Cardiac fibroblast (primary cell): ENCODE data around the gene CSMD2.

Experiments used
- DNase-seq, 2 donors: peaks; one replicate each; pipeline versions ENCODE4 v3.0.0 to v3.0.0-alpha.2; 2010; ENCODE audit warnings: low read depth in 2 of 2
- H3K4me3 ChIP-seq, 2 donors: replicated peaks in 1 of 2; 1 replicate in 1 of 2; 2 replicates in 1 of 2; pipeline ENCODE4 v1.5.1; 2011; ENCODE audit warnings: low read depth in 2 of 2, low read length in 2 of 2, mild to moderate bottlenecking in 2 of 2, moderate library complexity in 1 of 2
- TF ChIP-seq, protein P1 (sequence below): IDR thresholded peaks from one replicate; pipeline ENCODE4 v1.5.1; 2011; ENCODE audit warnings: low read depth, mild to moderate bottlenecking, low read length, inconsistent platforms

Gene CSMD2

GRCh38 chr1:33719326-33719725 lies 445.7 kb downstream of the CSMD2 start:
- TF ChIP-seq, protein P1, sequence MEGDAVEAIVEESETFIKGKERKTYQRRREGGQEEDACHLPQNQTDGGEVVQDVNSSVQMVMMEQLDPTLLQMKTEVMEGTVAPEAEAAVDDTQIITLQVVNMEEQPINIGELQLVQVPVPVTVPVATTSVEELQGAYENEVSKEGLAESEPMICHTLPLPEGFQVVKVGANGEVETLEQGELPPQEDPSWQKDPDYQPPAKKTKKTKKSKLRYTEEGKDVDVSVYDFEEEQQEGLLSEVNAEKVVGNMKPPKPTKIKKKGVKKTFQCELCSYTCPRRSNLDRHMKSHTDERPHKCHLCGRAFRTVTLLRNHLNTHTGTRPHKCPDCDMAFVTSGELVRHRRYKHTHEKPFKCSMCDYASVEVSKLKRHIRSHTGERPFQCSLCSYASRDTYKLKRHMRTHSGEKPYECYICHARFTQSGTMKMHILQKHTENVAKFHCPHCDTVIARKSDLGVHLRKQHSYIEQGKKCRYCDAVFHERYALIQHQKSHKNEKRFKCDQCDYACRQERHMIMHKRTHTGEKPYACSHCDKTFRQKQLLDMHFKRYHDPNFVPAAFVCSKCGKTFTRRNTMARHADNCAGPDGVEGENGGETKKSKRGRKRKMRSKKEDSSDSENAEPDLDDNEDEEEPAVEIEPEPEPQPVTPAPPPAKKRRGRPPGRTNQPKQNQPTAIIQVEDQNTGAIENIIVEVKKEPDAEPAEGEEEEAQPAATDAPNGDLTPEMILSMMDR = no peak
- no peak for DNase-seq
- H3K4me3 ChIP-seq = no peak overlapping the region

GRCh38 chr1:33718186-33718585 lies 446.8 kb downstream of the CSMD2 start:
- TF ChIP-seq, protein P1 = no peak
- no peak for DNase-seq

DNA sequence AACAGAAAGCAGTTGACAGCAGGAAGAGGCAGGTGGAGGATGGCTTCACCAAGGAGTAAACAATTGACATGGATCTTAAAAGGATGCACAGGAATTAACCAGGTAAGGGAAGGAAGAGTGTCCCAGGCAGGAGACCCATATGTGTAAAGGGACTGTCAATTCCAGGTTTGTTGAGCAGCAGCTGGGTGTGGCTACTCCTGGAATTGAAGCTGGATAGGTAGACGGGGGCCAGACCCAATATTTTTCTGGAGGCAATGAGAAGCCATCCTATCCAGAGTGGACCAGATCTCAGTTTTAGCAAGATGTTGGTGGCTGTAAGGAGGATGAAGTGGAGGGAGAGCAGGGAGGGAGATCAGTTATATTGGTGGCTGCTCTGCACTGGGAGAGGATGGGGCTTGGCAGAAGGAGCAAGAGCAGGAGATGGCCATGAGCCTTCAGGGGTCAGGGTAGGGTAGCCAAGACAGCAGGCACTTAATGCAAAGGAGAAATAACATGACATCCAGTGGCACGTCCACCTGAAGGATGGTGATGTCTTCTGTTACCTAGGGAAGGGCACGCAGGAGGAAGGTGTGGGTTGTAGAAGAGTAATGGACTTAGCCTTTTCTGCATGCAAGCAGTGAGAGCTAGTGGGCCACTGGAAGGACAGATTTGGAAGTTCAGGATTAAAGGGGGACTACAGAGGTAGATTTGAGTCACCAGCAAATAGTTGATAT lies 447.9 kb downstream of the CSMD2 start:
- TF ChIP-seq, protein P1 = no peak
- H3K4me3 ChIP-seq = no peak overlapping the region
- DNase-seq = no peak

More at GRCh38 chr1:33718186-33718585, 446.8 kb downstream of the CSMD2 start:
- no peak overlapping the region for H3K4me3 ChIP-seq

DNA sequence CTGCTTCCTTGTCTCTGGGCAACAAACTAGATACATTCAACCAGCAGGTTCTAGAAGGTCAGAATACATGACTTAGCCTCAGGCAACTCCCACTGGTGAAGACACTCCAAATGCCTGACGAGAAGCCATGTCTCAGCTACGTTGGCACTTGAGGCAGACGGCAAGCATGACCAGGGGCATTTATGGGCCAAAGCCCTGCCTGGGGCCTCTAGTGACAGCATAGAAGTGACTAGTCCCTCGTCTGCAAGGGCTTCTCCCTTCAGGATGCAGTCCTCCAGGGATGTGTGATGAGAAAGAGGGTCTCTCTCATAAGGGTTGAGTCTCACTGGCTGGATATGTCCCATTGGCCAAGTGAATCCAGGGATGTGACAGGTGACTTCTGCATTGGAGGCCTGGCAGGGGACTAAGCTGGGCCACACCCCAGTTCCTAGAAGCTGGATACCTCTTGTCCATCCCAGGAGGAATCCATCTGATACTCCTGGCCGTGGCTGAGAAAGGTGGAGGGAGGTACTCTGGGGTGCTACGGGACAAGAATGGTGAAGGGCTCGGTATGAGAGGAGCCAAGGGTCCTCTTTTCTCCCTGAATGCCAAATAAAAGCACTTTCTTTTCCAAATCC lies 449.7 kb downstream of the CSMD2 start:
- no peak overlapping the region for H3K4me3 ChIP-seq
- TF ChIP-seq, protein P1 = no peak
- DNase-seq = no peak

DNA sequence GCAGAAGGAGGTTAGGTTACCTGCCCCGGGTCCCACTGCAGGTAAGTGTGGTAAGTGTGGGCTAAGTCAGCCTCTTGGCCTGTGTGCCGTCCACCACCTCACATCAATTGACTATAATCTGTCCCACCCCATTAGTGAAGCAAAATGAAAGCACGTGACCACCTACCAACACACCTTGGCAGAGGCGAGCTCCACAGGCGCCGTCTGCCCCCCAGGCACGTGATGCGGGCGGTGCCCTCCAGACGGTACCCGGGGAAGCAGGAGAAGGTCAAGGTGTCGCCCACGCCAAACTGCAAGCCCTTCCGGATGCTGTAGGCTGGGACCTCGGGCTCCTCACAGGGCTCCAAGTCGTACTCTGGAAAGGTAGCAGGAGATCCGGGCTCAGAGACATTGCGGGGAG lies 450.6 kb downstream of the CSMD2 start:
- TF ChIP-seq, protein P1 = no peak
- no peak overlapping the region for H3K4me3 ChIP-seq
- no peak for DNase-seq

DNA sequence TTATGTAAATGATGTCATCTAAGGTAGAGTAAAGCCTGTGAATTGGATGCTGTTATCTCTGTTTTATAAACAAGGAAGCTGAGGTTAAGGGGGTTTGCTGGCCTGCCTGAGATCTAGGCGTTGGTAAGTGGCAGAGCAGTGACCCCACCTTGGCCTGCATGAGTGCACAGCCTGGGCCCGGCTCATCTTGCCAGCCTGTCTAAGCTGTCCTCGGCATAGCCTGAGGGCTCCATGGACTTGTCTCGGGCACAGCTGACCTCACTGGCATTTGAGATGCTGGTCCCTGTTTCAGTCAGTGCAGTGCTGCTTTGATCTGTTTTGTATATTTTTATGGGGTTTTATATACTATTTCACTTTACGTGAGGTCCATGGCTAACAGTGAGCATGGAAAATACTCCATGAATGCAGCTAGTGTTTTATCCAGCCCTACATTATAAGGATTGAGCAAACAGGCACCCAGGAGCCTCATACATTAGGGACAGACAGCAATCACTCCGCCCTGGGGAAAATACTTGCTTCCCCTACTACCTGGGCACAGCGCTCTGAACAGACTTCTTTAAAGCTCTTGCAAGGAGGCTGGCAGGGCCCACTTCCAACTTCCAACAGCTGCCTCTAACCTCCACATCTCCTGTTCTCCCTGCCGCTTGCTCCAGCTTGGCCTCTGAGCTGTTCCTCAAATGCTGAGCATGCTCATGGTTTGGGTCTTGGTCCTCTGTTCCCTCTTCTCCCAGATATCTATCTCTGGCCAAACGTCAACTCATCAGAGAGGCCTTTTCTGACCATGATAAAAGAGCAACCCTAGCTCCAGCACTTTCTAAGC lies 451.8 kb downstream of the CSMD2 start:
- TF ChIP-seq, protein P1 = no peak
- H3K4me3 ChIP-seq = no peak overlapping the region
- DNase-seq = no peak
